ENCODE results near the gene PTPRK.

The PTPRK gene

DNA sequence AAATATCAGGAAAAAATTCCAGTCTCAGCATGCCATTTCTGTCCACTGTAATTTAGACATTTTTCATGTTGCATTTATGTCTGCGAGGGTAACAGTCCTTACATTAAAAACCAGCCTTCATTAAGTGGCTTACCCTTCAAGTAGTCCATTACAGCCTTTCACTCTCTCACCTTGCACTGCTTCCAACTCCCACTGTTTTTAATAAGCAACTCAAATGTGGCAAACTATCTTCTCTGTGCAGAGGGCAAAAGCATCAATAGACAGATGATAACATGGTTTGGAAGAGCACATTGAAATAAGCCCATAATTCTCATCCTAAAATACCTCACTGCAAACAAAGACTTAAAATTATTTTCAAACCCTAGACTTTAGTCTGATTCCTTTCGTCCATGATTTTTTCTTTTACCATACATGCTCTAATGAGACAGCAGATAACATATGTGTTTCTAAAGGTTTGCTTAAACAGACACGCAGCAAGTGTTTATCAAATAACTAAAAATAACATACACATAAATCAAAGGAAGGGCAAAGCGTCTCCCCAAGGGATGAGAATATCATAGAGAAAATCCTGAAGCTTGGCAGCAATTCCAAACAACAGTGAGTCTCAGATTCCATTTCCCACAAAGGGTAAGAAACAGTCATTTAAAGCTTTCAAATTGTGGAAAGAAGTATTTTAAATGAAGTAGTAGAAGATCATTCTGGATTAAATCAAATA lies 130.4 kb downstream of the PTPRK start:
- DNase-seq (ENCODE audit: low read depth in 3 of 3), result no peak

DNA sequence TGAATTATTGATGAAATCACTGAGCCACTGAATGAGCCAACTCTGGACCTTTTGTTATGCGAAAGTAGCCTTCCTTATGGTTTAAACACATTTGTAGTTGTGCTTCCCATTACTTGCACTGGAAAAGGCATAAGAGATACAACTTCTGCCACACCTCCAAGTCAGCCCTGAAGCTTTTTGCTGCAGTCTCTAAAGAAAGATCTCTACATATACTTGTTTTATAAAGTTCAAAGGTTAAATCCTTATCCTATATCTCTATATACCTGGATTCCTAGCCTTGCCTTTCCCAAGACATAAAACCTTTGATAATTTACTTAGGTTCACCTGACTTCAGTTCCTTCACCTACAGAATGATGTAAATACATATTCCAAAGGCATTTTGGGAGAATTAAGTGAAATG lies 132.0 kb downstream of the PTPRK start:
- no peak for DNase-seq (ENCODE audit: low read depth in 3 of 3)

DNA sequence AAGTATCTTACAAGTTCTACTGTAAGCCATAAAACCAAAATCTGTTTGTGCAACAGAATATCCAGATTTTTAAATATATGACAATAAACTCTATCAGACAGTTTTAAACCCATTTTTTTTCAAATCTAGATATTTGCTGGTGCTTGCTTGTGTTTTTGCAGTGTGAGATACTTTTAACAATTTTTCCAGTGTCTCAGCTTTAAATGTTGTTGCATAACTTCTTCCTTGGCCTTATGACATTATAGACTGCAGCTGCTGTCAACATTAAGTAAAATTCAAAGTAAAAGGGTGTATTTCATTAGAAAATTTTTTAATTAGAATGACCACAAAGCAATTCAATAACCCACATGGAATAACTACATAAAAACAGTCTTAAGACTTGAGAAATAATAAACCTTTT lies 139.5 kb downstream of the PTPRK start:
- no peak for DNase-seq (ENCODE audit: low read depth in 3 of 3)

DNA sequence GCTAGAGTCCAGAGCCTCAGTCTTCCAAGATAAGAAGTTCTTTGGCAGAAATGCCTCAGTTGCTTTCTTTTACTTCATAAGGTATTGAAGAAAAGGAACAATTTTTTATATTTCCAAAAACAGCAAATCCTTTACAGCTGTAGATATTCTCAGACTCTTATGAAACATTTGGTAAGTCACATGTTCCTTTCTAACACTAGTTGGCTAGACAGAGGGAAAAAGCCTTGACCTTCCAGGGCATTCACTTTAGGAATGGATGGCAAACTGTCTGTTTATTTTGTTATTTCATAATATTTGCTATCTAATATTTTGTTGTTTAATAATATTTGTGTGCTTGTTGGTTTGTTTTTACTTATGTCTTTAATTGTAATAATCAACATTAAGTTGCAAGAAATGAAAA lies 140.8 kb downstream of the PTPRK start:
- DNase-seq (ENCODE audit: low read depth in 3 of 3), result no peak

DNA sequence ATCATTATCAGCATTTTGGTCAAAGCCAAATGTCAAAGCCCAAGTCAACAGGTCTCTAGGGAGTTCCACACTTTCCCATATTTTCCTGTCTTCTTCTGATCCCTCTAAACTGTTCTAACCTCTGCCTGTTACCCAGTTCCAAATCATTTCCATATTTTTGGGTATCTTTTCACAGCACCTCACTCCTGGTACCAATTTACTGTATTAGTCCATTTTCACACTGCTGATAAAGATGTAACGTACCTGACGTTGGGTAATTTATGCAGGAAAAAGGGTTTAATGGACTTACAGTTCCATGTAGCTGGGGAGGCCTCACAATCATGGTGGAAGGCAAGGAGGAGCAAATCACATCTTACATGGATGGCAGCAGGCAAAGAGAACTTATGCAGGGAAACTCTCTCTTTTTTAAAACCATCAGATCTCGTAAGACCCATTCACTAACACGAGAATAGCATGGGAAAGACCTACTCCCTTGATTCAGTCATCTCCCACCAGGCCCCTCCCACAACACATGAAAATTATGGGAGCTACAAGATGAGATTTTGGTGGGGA lies 143.4 kb downstream of the PTPRK start:
- DNase-seq (ENCODE audit: low read depth in 3 of 3), result no peak

DNA sequence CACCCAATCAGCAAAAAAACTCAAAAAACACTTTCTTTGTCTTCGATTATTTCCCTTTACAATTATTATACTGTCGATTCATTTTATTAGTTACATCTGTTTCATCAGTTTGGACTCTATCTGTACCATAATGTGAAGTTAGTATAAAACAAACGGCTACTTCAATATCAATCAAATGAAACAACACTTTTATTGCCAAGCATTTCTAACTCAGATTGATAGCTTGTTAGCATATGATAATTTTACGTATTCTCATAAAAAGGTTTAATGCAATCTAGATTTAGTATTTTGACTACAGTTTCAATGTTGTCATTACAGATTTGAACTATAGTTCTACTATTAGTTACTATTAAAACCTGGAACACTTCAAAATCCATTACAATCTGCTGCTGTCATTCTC lies 149.3 kb downstream of the PTPRK start:
- DNase-seq (ENCODE audit: low read depth in 3 of 3), result no peak

DNA sequence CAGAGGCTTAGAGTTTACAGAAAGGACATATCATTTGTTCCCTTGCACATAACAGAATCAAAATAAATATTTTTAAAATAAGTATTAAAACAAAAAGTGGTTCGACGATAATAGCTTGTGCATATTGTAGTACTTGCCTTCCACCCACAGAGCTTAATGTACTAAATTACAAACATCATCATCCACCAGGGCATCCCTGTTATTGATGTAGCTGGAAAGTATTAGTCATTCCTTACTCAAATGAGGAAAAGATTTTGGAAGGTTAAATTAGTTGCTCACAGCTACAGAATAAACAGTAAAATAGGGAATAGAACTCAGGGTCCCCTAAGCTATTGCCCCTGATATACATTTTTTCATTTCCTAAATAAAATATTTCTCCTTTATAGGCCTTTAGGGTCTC lies 150.3 kb downstream of the PTPRK start:
- DNase-seq (ENCODE audit: low read depth in 3 of 3), result no peak

DNA sequence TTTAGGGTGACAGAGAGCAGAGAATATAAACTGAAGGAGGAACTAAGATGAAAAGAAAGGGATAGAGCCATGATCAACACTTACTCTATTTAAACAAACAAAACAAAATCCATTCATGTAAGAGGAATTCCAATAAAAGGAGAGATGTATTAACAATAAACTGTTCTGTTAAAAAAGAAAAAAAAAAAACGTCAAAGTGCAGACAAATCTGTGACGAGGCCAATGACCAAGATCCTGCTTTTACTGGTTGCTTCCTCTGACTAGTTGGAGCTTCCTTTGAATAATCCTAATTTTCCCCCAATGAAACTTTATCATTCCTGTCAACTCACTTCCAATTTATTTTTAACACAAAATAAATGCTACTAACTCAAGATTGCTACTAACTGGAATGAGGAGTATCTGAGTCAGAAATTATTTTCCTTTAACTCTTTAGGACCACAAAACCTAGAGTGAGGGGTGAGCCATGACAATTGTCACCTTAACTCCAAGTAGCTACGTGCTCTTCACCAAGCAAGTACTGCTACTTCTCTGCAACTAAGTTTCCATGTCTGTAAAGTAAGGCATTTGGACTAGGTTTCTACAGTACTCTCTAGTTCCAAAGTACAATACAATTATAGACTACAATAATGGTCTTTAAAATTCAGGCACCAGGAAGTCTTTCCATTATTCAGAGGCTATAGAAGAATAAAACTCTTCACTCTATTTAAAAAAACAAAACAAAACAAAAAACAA lies 152.0 kb downstream of the PTPRK start:
- DNase-seq (ENCODE audit: low read depth in 3 of 3), result no peak

DNA sequence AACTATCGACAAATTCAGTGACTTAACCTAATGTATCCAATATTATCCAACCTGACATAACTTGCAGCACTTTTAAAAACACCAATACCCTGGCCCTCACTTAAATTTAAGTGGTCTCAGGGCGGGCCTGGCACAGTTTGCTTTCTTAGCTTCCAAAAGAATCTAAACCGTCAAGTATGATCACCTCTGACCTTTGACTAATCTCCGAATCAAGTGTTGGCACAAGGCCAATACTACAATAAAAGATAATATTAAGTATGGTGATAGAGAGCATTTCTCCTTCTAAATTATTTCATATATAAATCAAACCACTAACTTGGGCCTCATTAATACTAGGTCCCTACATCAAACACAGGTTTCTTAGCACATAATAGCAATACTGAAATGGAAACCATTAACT lies 153.0 kb downstream of the PTPRK start:
- no peak for DNase-seq (ENCODE audit: low read depth in 3 of 3)

DNA sequence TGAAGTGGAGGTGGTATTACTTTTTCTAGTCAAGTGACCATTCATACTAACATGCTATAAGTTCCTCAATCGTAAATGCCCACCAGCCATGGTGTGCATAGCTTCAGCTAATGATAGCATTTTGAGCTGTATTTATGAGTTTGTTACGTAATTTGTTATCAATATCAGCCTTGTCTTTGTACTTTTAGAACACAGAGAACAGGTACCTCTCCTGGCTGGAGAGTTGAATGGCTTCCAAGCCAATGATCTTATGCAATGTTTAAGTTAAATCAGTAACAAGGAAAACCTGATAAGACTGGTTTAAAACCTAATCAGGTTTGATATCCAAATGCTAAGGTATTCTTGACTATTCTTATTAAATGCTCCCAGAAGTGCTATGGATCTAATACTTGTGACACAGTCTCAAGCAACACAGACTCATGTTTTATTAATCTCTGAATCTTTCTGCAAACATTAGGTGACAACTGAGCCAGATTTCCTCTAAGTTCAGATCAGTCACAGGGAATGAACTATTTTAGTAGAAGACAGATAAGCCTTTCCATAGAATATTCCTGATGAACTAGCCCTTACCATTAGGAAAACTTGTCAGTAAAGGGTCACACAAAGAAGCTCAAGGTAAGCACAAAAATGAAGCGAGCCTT lies 154.8 kb downstream of the PTPRK start:
- DNase-seq (ENCODE audit: low read depth in 3 of 3), result no peak

DNA sequence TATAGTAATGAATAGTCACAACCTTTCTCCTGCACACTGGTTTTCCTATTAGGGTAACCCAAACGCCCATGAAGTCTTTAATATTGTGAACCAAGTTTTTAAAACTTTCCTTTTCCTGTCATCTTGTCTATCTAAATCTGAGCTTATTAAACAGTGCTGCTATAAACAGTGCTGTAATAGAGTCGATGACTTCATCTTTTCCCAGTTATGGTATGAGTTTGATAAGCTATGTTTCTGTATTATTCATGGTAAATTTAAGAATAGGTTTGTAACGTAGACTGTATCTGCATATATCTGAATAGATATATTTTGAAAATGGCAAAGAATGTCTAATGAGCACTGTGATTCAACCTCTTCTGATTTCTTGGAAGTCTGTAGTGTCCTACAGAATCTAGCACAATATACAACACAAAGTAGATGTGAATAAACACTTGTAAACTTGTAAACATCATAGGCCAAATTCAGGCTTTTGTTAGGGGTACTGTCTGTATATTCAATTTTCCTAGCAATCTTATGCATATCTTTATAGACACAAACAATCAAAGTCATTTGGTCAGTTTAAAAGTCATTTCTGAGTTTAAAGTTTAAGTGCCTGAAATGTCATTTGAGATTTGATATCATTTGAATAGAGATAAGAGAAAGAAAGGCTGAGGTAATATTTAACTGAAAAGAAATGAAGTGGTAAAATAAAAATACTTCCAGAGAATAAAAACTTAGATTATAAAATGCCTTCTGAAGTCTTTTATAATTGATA lies 155.5 kb downstream of the PTPRK start:
- DNase-seq (ENCODE audit: low read depth in 3 of 3), result no peak

DNA sequence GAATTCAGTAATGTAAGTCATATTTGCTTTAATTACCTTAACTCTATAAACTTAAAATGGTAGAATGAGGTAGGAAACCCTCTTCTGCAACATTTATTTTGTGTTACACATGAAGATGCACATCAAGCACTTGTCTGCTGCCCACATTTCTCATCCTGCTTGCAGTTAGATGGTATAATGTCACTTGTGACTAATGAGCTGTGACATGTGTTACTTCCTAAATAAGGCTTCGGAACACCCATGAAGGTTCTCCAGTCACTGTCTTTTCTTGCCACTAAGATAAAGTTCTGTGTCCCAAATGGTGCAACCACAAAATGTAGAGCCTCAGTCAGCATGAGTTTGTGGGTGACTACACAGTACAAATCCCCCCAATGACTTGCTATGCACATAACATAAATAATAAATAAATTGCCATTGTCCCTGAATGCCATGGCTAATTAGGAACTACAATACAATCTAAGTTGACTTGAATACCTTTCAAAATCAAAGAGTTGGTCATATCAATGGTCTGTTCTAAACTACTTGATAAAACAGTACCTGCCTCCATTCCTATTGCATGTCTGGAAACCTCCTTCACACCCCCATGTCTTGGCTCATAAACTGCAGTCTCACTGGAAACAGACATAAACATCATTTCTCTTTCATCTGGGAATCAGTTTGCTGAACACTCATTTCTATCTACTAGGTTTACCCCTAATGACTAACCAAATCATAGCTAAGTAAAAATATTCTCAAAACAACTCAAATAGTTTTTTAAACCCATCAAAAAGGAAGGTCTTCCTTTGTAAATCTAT lies 157.2 kb downstream of the PTPRK start:
- no peak for DNase-seq (ENCODE audit: low read depth in 3 of 3)

DNA sequence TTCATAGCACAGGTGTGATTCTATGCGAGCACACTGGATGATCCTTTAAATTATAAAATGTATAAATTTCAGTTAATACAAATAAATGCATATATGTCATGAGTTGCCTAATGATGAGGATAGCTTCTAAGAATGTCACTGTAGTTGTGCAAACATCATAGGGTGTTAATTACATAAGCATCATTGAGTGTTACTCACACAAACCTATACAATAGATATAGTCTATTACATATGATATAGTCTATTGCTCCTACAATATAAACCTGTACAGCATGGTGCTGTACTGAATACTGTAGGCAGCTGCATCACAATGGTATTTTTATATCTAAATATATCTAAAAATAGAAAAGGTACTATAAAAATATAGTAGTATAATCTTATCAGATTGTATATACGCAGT lies 159.0 kb downstream of the PTPRK start:
- DNase-seq (ENCODE audit: low read depth in 3 of 3), result no peak

DNA sequence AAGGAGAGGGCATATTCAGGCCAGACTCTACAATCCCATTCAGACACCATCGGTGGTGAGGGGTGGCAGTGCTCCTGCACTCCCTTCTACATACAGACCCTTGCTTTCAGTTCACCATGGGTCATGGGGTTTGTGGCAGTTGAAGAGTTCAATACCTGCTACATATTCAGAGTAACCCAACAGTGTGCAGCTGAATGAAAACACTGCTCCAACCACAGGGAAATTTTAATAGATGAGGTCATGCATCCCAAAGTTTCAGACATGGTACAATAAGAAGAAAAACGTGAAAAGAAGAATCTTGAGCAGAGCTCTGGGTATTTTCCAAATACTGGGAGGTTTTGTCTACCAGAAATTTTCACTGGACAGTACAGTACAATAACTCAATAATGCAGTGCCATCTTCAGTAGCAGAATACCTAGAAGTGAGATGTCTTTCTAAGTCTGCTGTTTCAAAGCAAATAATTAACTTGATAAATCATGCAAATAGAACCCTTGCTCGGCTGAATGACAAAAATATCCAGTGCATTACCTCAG lies 162.1 kb downstream of the PTPRK start:
- DNase-seq (ENCODE audit: low read depth in 3 of 3), result no peak

DNA sequence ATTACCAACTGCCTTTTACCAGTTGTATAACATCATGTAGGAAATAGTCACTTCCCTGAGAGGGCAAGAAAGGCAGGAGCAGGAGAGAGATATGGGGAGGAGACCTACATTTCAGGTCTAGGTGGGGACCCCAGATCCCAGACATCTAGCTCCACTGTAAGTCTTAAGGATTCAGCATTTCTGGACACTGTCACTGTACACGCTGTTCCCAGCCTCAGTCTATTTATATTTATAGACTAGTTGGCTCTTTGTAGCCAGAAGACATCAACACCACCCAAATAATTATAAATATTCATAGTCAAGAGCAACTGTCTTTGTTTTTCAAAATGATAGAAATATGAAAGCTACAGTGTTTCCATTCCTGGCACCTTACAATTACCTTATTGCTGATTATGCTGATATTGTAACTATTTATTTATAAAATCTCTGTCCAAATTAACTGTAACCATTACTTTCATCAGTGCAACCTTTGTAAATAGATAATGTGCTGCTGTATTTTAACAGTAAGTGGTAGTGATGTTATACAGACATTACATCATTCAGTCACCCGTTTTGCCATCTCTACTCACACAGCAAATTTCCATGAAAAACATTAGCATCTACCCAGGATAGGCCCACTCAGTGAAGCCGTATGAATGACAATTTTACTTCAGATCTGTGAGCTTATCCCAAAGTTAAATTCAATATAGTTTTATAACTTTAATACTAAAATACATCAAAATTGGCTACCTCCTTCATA lies 162.8 kb downstream of the PTPRK start:
- no peak for DNase-seq (ENCODE audit: low read depth in 3 of 3)

DNA sequence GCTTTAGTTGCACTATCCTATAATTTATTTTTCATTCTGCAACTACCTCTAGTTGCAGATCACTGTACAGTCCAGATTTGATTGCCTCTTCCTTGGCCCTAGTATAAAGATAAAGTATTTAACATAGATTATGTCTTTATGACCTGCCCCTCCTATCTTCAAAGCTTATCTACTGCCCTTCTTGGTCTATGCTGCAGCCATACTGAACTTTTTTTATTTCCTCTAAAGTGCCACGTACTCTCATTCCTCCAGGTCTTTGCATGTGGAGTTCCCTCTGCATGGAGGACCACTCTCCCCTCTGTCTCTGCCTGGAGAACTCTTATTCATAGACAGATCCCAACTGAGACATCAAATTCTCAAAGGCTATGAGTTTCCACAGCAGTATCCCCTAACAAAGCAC lies 168.0 kb downstream of the PTPRK start:
- no peak for DNase-seq (ENCODE audit: low read depth in 3 of 3)

DNA sequence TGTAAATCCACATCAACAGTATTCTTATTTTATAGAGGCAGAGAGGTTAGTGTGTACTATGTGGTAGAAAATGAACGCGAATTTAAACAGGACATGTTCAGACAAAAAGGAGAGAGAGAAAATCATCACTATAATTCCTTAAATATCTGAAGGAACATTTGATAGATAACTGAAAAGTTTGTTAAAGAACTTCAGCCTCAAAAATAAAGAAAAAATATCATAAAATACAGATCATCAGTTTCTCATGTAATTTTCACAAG lies 169.2 kb downstream of the PTPRK start:
- no peak for DNase-seq (ENCODE audit: low read depth in 3 of 3)

DNA sequence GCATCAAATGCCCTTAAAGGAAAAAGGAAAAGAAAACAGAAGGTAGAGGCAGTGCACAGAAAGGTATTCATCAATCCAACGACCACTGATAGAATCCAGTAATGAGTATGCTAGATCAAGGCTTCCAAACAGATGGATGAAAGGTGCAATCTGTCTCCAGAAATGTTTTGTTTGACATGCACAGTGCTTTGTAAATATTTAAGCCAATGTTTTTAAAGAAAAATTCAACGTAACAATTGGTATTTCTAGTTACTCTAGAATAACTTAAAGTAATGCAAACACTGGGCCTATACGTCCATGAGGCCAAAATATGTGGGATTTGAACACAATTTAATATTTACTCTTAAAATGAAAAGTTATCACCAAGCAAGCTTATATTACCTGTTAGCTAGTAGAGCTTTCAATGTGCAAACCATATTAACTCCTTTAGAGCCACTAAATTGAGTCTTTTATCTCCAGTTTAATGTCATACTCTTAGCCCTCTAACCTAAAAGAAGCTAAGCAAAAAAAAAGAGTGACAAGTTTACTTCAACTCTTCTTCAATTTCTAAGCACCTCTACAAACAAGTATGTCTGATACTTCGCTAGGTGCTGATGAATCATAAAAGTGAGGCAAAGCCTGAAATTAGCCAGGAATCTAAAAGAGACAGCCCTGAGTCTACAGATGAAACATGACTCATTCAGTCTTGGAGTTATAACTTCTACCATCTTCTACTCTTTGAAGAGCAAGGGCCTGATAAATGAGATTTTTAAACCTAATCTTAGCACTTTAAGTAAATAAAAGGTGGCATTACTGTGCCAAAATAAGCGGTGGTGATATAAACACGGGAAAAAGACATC lies 169.8 kb downstream of the PTPRK start:
- DNase-seq (ENCODE audit: low read depth in 3 of 3), result no peak

DNA sequence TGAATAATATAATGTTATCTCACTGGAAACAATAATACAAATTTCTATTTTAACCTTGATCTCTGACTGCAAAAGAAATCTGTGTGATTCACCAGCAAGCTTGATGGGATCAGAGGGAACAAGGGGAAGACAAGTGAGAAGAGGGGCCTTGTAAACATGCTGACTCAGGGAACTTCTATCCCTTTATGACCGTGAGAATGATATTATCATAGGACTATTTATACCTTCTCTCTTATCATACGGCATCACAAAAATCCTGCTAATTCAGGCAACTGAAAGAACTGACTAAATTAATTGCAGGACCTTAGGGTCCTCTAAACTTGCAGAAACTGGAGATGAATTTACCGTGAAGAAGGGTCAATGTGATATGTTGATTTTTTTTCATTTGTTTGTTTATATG lies 173.3 kb downstream of the PTPRK start:
- DNase-seq (ENCODE audit: low read depth in 3 of 3), result no peak

DNA sequence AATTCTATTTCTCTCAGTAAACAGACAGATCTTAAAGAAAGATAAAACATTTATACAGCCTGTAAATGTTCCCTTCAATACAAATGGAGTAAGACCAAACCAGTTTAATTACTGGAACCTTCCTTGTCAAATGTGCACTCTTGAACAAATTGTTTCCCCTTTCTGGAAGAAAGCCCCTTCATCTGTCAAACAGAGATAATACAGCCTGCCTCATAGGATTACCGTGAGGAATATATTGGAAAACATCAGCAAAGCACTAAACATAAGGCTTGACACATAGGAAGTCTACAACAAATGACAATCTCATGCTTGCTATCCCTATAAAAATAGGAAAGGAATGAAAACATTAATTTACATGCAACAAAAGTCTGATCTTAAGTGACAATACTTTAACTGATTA lies 173.8 kb downstream of the PTPRK start:
- no peak for DNase-seq (ENCODE audit: low read depth in 3 of 3)
